ENCODE results near the gene RABGAP1L. TPM values are rescaled to one million over a fixed set of nuclear protein-coding genes. Genes with fewer than 3 reads are reported as not detected.
"Not testable (repeated sequence)": the region's sequence is repeated elsewhere in the genome, so short reads cannot be mapped to it uniquely, and the experiment has no call there.

The RABGAP1L gene
- total RNA-seq, 4 donors from 2014 or later: 42.4 to 74.5 (median 49.1) TPM

GRCh38 chr1:174535207-174535606 lies 375.9 kb downstream of the RABGAP1L start:
- no peaks in the 10 kb centered on the region for H3K4me1 ChIP-seq
- H3K36me3 ChIP-seq: peaks cover 0 to 7% (median 0%) of the 10 kb centered on the region in 3 donors
- TF ChIP-seq EP300 (IDR thresholded peaks at IDR 0.05): no peak
- TF ChIP-seq, protein P1, sequence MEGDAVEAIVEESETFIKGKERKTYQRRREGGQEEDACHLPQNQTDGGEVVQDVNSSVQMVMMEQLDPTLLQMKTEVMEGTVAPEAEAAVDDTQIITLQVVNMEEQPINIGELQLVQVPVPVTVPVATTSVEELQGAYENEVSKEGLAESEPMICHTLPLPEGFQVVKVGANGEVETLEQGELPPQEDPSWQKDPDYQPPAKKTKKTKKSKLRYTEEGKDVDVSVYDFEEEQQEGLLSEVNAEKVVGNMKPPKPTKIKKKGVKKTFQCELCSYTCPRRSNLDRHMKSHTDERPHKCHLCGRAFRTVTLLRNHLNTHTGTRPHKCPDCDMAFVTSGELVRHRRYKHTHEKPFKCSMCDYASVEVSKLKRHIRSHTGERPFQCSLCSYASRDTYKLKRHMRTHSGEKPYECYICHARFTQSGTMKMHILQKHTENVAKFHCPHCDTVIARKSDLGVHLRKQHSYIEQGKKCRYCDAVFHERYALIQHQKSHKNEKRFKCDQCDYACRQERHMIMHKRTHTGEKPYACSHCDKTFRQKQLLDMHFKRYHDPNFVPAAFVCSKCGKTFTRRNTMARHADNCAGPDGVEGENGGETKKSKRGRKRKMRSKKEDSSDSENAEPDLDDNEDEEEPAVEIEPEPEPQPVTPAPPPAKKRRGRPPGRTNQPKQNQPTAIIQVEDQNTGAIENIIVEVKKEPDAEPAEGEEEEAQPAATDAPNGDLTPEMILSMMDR (IDR thresholded peaks at IDR 0.05): no peak
- no peak for TF ChIP-seq POLR2A (IDR thresholded peaks at IDR 0.05)
- WGBS, 2 donors: 73 to 80% methylated on average over 2 of the region's 2 CpGs
- no peaks in the 10 kb centered on the region for H3K27me3 ChIP-seq
- H3K27ac ChIP-seq: no peak overlapping the region
- H3K9me3 ChIP-seq: peaks cover 0 to 36% (median 3%) of the 10 kb centered on the region in 4 donors
- no peak overlapping the region for H3K4me3 ChIP-seq
- DNase-seq (ENCODE audit: low spot score in 2 of 2): no peak

DNA sequence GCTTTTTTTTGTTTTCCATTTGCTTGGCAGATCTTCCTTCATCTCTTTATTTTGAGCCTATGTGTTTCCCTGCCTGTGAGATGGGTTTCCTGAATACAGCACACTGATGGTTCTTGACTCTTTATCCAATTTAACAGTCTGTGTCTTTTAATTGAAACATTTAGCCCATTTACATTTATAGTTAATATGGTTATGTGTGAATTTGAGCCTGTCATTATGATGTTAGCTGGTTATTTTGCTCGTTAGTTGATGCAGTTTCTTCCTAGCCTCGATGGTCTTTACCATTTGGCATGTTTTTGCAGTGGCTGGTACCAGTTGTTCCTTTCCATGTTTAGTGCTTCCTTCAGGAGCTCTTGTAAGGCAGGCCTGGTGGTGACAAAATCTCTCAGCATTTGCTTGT lies 384.1 kb downstream of the RABGAP1L start:
- Histone ChIP-seq H3K36me3 (peaks cover 0 to 17% (median 0%) of the 10 kb centered on the region in 3 donors), H3K9me3 (peaks cover 0 to 60% (median 8%) of the 10 kb centered on the region in 4 donors)
- not testable (repeated sequence) for H3K4me3 ChIP-seq; DNase-seq (ENCODE audit: low spot score in 2 of 2); H3K27ac ChIP-seq; H3K27me3 ChIP-seq; H3K4me1 ChIP-seq
- WGBS, 2 donors: 93 to 98% methylated on average over 2 of the region's 2 CpGs

GRCh38 chr1:174550296-174550695 lies 391.0 kb downstream of the RABGAP1L start:
- WGBS, 2 donors: 89 to 90% methylated on average over 3 of the region's 3 CpGs
- Histone ChIP-seq H3K4me3 (no peak overlapping the region), H3K27me3 (no peaks in the 10 kb centered on the region), H3K9me3 (peaks cover 0 to 4% (median 0%) of the 10 kb centered on the region in 4 donors), H3K36me3 (peaks cover 0 to 4% (median 0%) of the 10 kb centered on the region in 3 donors), H3K27ac (no peak overlapping the region), H3K4me1 (no peaks in the 10 kb centered on the region)
- TF ChIP-seq EP300 (IDR thresholded peaks at IDR 0.05) (no peak), POLR2A (IDR thresholded peaks at IDR 0.05) (no peak)
- TF ChIP-seq, protein P1 (IDR thresholded peaks at IDR 0.05): no peak
- no peak for DNase-seq (ENCODE audit: low spot score in 2 of 2)

- no peaks in the 10 kb centered on the region for H3K4me1 ChIP-seq
- no peaks in the 10 kb centered on the region for H3K36me3 ChIP-seq
- no peak for DNase-seq (ENCODE audit: low spot score in 2 of 2)
- H3K27me3 ChIP-seq: no peaks in the 10 kb centered on the region
- no peak overlapping the region for H3K4me3 ChIP-seq
- peaks cover 0 to 7% (median 0%) of the 10 kb centered on the region in 4 donors for H3K9me3 ChIP-seq
- 95 to 96% methylated on average over 1 of the region's 1 CpG for WGBS, 2 donors
- no peak for TF ChIP-seq POLR2A (IDR thresholded peaks at IDR 0.05)
- TF ChIP-seq, protein P1 (IDR thresholded peaks at IDR 0.05): no peak
- TF ChIP-seq EP300 (IDR thresholded peaks at IDR 0.05): no peak
- H3K27ac ChIP-seq: no peak overlapping the region
Measured at GRCh38 chr1:174556392-174556791, 397.1 kb downstream of the RABGAP1L start.

DNA sequence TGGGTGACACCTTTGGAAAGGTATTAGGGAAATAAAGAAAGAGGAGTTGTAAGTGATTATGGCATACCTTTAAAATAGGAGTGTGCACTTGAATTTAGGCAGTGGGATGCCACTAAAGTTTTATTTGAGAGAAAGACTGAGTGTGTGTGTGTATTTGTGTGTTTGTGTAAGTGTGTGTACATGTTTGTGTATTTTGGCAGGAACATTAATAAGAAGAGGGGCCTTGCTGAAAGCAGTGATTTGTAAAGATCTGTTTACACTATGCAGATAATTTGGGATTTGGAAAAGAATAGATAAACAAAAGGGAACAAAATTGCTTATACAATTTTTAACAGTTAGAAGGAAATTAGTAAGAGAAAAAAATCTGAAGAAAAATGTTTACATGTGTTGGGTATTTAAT lies 409.2 kb downstream of the RABGAP1L start:
- Histone ChIP-seq H3K4me3 (no peak overlapping the region), H3K27me3 (no peaks in the 10 kb centered on the region), H3K9me3 (no peaks in the 10 kb centered on the region), H3K4me1 (no peaks in the 10 kb centered on the region), H3K27ac (no peak overlapping the region), H3K36me3 (no peaks in the 10 kb centered on the region)
- no peak for DNase-seq (ENCODE audit: low spot score in 2 of 2)
- TF ChIP-seq POLR2A (IDR thresholded peaks at IDR 0.05) (no peak), EP300 (IDR thresholded peaks at IDR 0.05) (no peak)
- TF ChIP-seq, protein P1 (IDR thresholded peaks at IDR 0.05): no peak

GRCh38 chr1:174569240-174569639 lies 409.9 kb downstream of the RABGAP1L start:
- no peak for DNase-seq (ENCODE audit: low spot score in 2 of 2)
- Histone ChIP-seq H3K27ac (no peak overlapping the region), H3K9me3 (no peaks in the 10 kb centered on the region), H3K4me1 (no peaks in the 10 kb centered on the region), H3K36me3 (no peaks in the 10 kb centered on the region), H3K27me3 (no peaks in the 10 kb centered on the region), H3K4me3 (no peak overlapping the region)
- no peak for TF ChIP-seq POLR2A (IDR thresholded peaks at IDR 0.05)
- no peak for TF ChIP-seq EP300 (IDR thresholded peaks at IDR 0.05)
- TF ChIP-seq, protein P1 (IDR thresholded peaks at IDR 0.05): no peak
- 75 to 85% methylated on average over 3 of the region's 3 CpGs for WGBS, 2 donors
